OCI-LY1 (cell line): Measurements from ENCODE around the gene CUX1.

Source experiments
- H2AFZ ChIP-seq: fragments of 200-600 bp; sonication (generic), shearing (Covaris generic); 2 replicates; pipeline ENCODE4 v1.6.0; 2014; ENCODE audit warnings: antibody characterized with exemption, mild to moderate bottlenecking, low read length
- H3F3A ChIP-seq: fragments of 200-600 bp; sonication (generic), shearing (Covaris generic); 2 replicates; pipeline ENCODE4 v1.6.0; 2014; ENCODE audit warnings: mild to moderate bottlenecking, antibody characterized with exemption, low read length, moderate library complexity; ENCODE audit not compliant: insufficient read depth
- H3K27ac ChIP-seq: fragments of 200-600 bp; sonication (generic); 2 replicates; pipeline ENCODE4 v1.5.1; 2014; ENCODE audit warnings: low read length, mixed run types, mild to moderate bottlenecking, low read depth; ENCODE audit not compliant: poor library complexity, severe bottlenecking
- H3K27me3 ChIP-seq: fragments of 200-600 bp; sonication (generic); 2 replicates; pipeline ENCODE4 v1.6.0; 2014; ENCODE audit warnings: antibody characterized with exemption, mild to moderate bottlenecking, low read length, moderate library complexity; ENCODE audit not compliant: insufficient read depth
- H3K36me3 ChIP-seq: fragments of 200-600 bp; sonication (generic); 2 replicates; pipeline ENCODE4 v1.6.1; 2014; ENCODE audit warnings: mild to moderate bottlenecking, antibody characterized with exemption, low read length, moderate library complexity, mixed read lengths; ENCODE audit not compliant: insufficient read depth
- H3K4me1 ChIP-seq: fragments of 200-600 bp; sonication (generic); 2 replicates; pipeline ENCODE4 v1.5.1; 2014; ENCODE audit warnings: mild to moderate bottlenecking, low read length, moderate library complexity; ENCODE audit not compliant: insufficient read depth, severe bottlenecking
- H3K4me2 ChIP-seq: fragments of 200-600 bp; sonication (generic), shearing (Covaris generic); 2 replicates; pipeline ENCODE4 v1.6.1; 2014; ENCODE audit warnings: low read length
- H3K4me3 ChIP-seq: fragments of 200-600 bp; sonication (generic); 2 replicates; pipeline ENCODE4 v1.5.1; 2014; ENCODE audit warnings: low read length, low read depth, mild to moderate bottlenecking, mixed read lengths; ENCODE audit not compliant: poor library complexity, severe bottlenecking
- H3K79me2 ChIP-seq: fragments of 200-600 bp; shearing (Covaris generic); 2 replicates; pipeline ENCODE4 v1.6.1; 2016; ENCODE audit warnings: mixed run types, low read length, mixed read lengths; ENCODE audit not compliant: insufficient read depth
- H3K9ac ChIP-seq: fragments of 200-600 bp; sonication (generic), shearing (Covaris generic); 2 replicates; pipeline ENCODE4 v1.6.1; 2014; ENCODE audit warnings: mild to moderate bottlenecking, low read length, mixed read lengths
- H3K9me2 ChIP-seq: fragments of 200-600 bp; sonication (generic), shearing (Covaris generic); 2 replicates; pipeline ENCODE4 v1.6.1; 2014; ENCODE audit warnings: low read depth, mild to moderate bottlenecking, low read length, mixed read lengths
- H3K9me3 ChIP-seq: fragments of 200-600 bp; shearing (Covaris generic); 2 replicates; pipeline ENCODE4 v1.6.1; 2014; ENCODE audit warnings: low read length, mixed read lengths
- H4K20me1 ChIP-seq: fragments of 200-600 bp; sonication (generic), shearing (Covaris generic); 2 replicates; pipeline ENCODE4 v1.6.0; 2016; ENCODE audit warnings: mild to moderate bottlenecking, low read length; ENCODE audit not compliant: insufficient read depth
- EZH2 ChIP-seq: fragments of 200-600 bp; sonication (generic), shearing (Covaris generic); IDR thresholded peaks from 2 replicates; pipeline ENCODE4 v1.8.0; 2017; ENCODE audit warnings: borderline replicate concordance, mixed run types, mild to moderate bottlenecking, antibody characterized with exemption, low read length, moderate library complexity, mixed read lengths
- TF ChIP-seq, protein P1 (sequence below): fragments of 200-600 bp; sonication (generic), shearing (Covaris generic); IDR thresholded peaks from 2 replicates; pipeline ENCODE4 v1.5.1; 2017; ENCODE audit warnings: mild to moderate bottlenecking, antibody characterized with exemption, low read length, moderate library complexity, mixed read lengths

Gene CUX1

DNA sequence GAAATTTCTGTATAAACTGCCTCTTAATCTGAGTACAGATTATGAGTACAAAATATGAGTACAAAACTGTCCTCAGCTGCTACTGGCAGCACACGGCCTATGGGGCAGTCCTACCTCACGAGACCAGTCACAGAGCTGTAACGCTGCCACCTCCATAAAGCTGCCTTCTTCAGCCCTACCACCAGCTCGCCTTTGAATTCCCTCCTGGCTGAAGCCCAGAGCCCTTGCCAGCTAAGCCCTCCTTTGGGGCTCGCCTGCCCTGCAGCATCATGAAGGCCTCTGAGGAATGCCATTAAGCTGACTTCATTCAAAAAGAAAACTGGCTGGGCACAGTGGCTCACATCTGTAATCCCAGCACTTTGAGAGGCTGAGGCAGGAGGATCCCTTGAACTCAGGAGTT is 289.2 kb downstream of the CUX1 start:
- H3K4me2 ChIP-seq: no peak overlapping the region
- H2AFZ ChIP-seq: no peak overlapping the region
- H3K36me3 ChIP-seq: peaks cover 94% of the 10 kb centered on the region
- H3K27ac ChIP-seq: no peak overlapping the region
- H4K20me1 ChIP-seq: no peaks in the 10 kb centered on the region
- H3K9me3 ChIP-seq: no peaks in the 10 kb centered on the region
- H3F3A ChIP-seq: no peaks in the 10 kb centered on the region
- TF ChIP-seq EZH2: no peak
- TF ChIP-seq, protein P1, sequence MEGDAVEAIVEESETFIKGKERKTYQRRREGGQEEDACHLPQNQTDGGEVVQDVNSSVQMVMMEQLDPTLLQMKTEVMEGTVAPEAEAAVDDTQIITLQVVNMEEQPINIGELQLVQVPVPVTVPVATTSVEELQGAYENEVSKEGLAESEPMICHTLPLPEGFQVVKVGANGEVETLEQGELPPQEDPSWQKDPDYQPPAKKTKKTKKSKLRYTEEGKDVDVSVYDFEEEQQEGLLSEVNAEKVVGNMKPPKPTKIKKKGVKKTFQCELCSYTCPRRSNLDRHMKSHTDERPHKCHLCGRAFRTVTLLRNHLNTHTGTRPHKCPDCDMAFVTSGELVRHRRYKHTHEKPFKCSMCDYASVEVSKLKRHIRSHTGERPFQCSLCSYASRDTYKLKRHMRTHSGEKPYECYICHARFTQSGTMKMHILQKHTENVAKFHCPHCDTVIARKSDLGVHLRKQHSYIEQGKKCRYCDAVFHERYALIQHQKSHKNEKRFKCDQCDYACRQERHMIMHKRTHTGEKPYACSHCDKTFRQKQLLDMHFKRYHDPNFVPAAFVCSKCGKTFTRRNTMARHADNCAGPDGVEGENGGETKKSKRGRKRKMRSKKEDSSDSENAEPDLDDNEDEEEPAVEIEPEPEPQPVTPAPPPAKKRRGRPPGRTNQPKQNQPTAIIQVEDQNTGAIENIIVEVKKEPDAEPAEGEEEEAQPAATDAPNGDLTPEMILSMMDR: no peak
- H3K4me3 ChIP-seq: no peak overlapping the region
- no peaks in the 10 kb centered on the region for H3K27me3 ChIP-seq
- no peaks in the 10 kb centered on the region for H3K79me2 ChIP-seq
- no peaks in the 10 kb centered on the region for H3K9me2 ChIP-seq
- H3K9ac ChIP-seq: no peak overlapping the region
- H3K4me1 ChIP-seq: no peaks in the 10 kb centered on the region

DNA sequence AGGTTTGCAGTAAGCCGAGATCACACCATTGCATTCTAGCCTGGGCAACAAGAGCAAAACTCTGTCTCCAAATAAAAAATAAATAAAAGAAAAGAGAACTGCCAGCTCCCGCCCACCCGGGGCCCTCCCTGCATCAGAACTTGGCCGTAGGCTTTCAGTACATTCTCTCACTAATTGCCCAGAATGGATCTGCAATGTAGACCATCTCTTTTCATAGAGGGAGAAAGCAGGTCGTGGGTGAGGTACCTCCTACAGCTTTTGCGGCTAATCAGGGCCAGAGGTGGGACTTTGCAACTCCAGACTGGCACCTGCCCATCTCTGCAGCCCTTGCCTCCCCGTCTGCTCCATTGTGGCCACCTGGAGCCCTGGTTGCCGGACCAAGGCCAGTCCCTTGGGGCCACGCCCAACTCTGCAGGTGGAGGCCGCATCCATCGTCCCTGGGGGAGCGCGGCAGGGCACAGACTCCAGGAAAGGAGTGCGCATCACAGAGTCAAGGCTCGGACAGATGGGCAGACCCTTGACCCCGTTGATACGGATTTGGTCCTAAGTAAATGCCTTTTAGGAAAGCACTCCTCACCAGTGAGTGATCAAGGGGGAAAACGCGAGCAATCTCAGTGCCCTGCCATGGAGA is 290.2 kb downstream of the CUX1 start:
- no peak overlapping the region for H2AFZ ChIP-seq
- H3K27ac ChIP-seq: no peak overlapping the region
- H3K9me3 ChIP-seq: no peaks in the 10 kb centered on the region
- no peaks in the 10 kb centered on the region for H3F3A ChIP-seq
- no peaks in the 10 kb centered on the region for H3K79me2 ChIP-seq
- no peak overlapping the region for H3K4me3 ChIP-seq
- H3K4me2 ChIP-seq: no peak overlapping the region
- TF ChIP-seq EZH2: no peak
- TF ChIP-seq, protein P1: no peak
- no peaks in the 10 kb centered on the region for H3K27me3 ChIP-seq
- no peaks in the 10 kb centered on the region for H4K20me1 ChIP-seq
- peaks cover 92% of the 10 kb centered on the region for H3K36me3 ChIP-seq
- H3K9ac ChIP-seq: no peak overlapping the region
- H3K9me2 ChIP-seq: no peaks in the 10 kb centered on the region
- H3K4me1 ChIP-seq: no peaks in the 10 kb centered on the region

DNA sequence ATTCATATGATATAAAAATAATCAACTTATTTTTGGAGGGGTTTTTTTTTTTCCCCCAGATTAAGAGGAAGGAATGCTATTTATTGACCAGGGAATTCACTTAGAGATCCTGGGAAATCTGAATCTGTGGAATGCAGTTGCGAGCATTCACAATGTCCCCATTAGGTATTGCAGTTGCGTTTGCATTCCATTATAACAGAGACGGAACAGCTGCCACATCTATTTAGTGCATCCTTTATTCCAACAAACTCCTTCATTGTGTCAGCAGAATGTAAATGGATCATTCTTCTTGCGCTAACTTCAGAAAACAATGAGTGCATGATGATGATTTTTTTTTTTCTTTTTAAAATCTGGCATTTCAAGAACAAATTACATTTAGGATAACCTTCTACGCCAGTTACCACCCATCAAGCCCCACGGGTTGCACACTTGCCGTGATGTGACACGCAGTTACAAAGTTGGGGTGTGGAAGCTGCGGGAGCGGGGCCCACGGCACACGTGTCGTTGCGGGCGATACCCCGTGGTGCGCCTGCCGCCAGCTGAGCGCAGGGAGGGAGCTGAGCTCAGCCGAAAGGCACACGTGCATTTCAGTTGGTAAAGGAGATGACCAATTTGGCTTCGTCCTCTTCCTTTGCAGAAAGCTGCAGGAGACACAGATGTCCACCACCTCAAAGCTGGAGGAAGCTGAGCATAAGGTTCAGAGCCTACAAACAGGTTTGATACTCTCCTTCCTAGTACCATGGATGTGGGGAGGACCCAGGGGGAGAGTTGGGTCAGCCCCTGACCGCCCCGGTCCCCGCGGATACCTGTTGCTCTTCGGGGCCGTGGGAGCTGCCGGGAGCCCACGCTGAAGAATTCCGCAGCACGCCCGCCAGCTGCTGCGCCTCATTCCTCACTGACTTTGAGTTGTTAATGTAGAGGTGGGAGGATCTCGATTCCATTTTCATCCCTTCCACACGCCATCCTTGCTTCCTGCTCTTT is 293.9 kb downstream of the CUX1 start:
- Histone ChIP-seq H3K9me3 (no peaks in the 10 kb centered on the region), H3K9me2 (no peaks in the 10 kb centered on the region), H3K4me2 (no peak overlapping the region), H3K36me3 (peaks cover 94% of the 10 kb centered on the region), H2AFZ (no peak overlapping the region), H3K4me1 (no peaks in the 10 kb centered on the region), H3K27me3 (no peaks in the 10 kb centered on the region), H4K20me1 (no peaks in the 10 kb centered on the region), H3F3A (no peaks in the 10 kb centered on the region), H3K4me3 (no peak overlapping the region), H3K27ac (no peak overlapping the region), H3K9ac (no peak overlapping the region), H3K79me2 (no peaks in the 10 kb centered on the region)
- TF ChIP-seq, protein P1: no peak
- TF ChIP-seq EZH2: no peak
